Activated naive CD8-positive, alpha-beta T cell treated with anti-CD3 and anti-CD28 coated beads, Interleukin-2, amount 50 U/mL, for 16 hours (primary cell): Measurements from ENCODE around the gene CLCN7.
"Not testable (repeated sequence)": the region's sequence is repeated elsewhere in the genome, so short reads cannot be mapped to it uniquely, and the experiment has no call there.

Experiments used
- DNase-seq: peaks from one replicate; pipeline ENCODE4 v3.0.0-alpha.2; 2020; ENCODE audit warnings: low read depth, low spot score

Gene CLCN7

GRCh38 chr16:1446296-1447080 lies 28.3 kb downstream of the CLCN7 start:
- DNase-seq, result no peak

GRCh38 chr16:1445518-1446203 lies 29.2 kb downstream of the CLCN7 start:
- DNase-seq, result no peak

GRCh38 chr16:1444730-1445517 lies 29.9 kb downstream of the CLCN7 start:
- no peak for DNase-seq

GRCh38 chr16:1443980-1444729 lies 30.7 kb downstream of the CLCN7 start, which contains the start of gene CCDC154:
Gene CCDC154 (minus strand): TSS chr16:1444556. CDS start chr16:1444322, 234 bp downstream.
- DNase-seq, result no peak

GRCh38 chr16:1443403-1443973 lies 31.3 kb downstream of the CLCN7 start:
- DNase-seq, result no peak

GRCh38 chr16:1442697-1443096 lies 32.1 kb downstream of the CLCN7 start:
- DNase-seq, result no peak

GRCh38 chr16:1441391-1441829 lies 33.4 kb downstream of the CLCN7 start:
- no peak for DNase-seq

- not testable (repeated sequence) for DNase-seq
These were observed 35.1 kb downstream of the CLCN7 start for GRCh38 chr16:1439699-1440074.

GRCh38 chr16:1439058-1439698 lies 35.6 kb downstream of the CLCN7 start:
- DNase-seq, result no peak

- no peak for DNase-seq
These were observed 36.4 kb downstream of the CLCN7 start for GRCh38 chr16:1438229-1439057.

- DNase-seq, result no peak
These were observed 37.2 kb downstream of the CLCN7 start for GRCh38 chr16:1437606-1438005.

GRCh38 chr16:1436731-1437355 lies 38.0 kb downstream of the CLCN7 start:
- no peak for DNase-seq

- no peak for DNase-seq
These were observed 38.7 kb downstream of the CLCN7 start for GRCh38 chr16:1435921-1436697.

GRCh38 chr16:1434644-1435592 lies 39.9 kb downstream of the CLCN7 start:
- no peak for DNase-seq

GRCh38 chr16:1433756-1434155 lies 41.1 kb downstream of the CLCN7 start:
- no peak for DNase-seq

GRCh38 chr16:1433263-1433560 lies 41.6 kb downstream of the CLCN7 start:
- no peak for DNase-seq
